Stimulated activated CD4-positive, alpha-beta T cell treated with anti-CD3 and anti-CD28 coated beads, Interleukin-15, amount 100 ng/mL, for 1 hour (primary cell): ENCODE data around the gene PPP1R3D.

Experiments
- DNase-seq, 2 donors: peaks; one replicate each; pipeline ENCODE4 v3.0.0-alpha.2; 2020; ENCODE audit warnings: low read depth in 1 of 2, low spot score in 1 of 2

PPP1R3D gene

DNA sequence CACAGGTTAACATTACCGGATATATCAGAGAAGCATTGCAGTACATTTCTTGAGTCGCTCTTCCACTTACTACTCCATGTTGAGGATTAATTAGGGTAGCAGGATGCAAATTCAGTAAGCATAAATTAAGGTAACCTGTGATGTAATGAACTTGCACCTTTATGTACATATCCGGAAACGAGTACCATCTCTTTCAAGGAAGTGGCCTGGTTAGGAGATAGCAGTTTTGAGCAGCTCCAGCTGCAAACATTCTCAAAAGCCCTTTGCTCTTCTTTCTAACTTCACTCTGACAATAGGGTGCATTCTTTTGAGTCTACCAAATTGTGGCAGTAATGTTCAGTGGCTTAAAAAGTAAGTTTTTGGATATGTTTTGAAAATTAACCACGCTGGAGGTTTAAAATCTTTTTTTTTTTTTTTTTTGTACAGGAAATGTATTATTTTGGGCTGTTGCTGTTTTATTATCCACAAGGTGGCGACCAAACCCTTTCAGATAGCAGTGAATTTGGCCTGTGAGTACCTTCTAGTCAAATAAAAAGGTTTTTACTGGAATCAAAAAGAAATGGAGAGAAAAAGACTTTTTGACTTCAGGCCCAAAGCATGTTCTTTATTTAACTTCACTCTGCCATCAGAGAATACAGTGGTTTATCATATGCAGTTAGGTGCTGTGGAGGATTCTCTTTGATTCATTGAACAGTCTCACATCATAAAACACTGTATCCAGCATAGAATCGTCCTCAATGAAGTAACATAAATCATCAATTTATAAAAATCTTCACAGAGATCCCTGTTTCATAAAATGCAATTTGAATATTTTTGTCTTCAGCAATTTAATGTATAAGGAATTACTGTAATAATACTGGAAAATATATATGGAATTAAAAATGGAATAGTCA is 9.0 kb upstream of the PPP1R3D start:
- DNase-seq: no peak

DNA sequence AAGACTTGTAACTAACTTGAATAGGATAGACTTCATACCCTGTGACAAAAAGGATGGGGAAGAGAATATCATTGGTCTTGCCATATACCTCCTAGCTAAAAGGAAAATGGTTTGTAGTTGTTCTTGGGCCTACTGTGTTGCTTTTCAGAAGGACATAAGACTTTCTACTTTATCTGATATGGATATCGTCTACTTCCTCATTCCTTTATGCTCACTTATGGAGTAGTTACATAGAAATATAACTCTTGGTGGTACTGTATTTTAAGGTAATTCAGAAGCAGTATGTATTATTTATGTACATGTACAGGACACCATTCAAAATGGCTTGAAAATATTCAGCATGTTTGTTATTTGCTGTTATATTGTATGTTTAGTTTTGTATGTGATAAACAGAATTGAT is 8.1 kb upstream of the PPP1R3D start:
- no peak for DNase-seq

DNA sequence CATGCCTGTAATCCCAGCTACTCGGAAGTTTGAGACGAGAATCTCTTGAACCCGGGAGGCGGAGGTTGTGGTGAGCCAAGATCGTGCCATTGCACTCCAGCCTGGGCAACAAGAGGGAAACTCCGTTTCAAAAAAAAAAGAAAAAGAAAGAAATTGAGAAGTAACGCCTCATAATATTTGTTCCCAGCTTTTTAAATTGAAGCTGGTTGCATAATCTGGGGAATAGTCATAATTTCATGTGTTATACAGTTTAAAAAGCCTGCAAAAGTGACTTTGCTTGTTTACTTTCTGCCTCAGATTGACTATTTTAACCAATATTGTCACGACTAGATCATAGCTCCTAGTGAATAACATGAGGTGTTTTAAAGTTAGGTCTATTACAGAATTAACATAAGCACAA is 7.3 kb upstream of the PPP1R3D start:
- DNase-seq: no peak

DNA sequence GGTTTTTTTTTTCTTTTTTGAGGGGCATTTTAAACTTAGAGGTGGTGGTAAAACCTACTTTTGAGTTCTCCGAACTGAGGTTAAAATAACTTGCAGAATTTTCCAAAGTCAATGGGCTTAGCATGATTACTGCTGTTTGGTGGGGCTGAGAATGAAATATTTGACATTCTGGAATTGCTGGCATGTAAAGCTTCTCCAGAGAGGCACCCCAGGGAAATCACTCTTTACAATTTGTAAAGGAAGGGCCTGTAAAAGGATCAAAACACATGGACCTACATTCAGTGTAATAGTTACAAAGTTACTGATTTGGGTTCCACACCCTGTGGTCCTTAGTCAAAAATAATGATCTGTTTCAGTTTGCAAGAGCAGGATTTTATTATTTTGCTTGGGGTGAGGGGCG is 5.6 kb upstream of the PPP1R3D start:
- no peak for DNase-seq

DNA sequence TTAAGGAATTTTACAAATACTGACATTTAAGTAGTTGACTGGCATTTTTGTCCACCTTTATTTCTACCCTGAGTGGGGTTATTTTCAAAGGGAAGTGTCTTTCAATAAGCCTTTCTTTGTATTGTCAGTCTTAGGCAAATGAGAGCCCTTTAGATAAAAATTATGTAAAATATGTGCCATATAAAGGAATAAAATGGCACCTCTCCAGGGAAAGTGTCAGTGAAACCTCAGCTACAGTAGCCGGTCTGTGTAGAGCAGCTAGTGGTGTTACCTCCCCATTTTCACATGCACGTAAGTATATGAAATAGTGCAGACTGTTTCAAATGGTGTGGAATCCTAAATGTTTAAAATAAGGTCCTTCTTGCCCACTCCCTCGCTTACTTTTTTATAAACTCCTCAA is 5.1 kb upstream of the PPP1R3D start:
- no peak for DNase-seq

DNA sequence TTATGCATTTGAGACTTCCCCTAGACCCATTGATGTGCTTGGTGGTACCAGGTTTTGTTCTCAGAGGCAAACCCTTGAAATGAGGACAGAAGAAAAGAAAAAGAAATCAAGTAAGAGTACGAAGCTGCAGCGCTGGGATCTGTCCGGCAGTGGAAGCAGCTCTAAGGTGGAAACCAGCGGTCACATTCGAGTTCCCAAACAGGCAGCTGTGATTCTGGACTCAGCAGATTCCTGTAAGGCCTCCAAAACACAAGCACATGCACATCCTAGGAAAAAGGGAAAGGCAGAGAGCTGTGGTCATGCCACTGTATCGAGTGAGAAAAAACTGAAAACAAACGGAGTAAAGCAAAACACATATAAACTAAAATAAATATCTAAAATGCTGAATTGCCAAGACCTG is 4.6 kb upstream of the PPP1R3D start:
- no peak for DNase-seq

DNA sequence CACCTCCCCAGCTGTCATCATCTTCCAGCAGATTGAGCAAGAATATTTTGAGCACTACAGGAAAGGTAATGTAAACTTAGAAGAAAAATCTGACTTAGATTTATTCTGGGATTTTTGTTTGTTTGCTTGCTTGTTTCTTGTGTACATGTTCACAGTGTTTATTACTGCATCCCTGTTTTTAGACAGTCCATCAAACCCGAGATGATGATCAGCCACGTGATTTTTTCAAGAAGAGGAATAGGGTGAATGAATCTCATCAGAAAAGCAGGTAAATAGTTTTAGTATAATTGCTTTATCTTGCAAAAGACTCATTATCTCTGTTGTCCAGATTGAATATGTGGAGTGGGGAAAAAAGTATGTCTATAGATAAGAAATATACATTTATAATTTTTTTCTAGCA is 2.1 kb upstream of the PPP1R3D start:
- no peak for DNase-seq

DNA sequence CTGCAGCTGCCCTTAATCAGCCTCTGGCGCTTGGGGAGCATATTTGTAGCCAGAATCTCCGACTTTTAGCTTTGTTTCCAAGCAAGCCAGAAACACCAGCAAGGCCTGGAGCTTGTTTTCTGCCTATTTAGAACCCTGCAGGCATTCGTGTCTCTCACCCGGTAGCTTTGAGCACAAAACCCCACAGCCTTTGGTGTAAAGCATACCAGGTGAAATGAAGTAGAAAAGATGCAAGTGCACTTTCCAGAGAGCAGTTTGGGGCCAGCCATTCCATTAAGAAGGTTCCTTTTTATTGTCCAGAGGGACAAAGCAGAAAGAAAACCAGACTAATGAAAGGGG is 820 bp upstream of the PPP1R3D start:
- no peak for DNase-seq

DNA sequence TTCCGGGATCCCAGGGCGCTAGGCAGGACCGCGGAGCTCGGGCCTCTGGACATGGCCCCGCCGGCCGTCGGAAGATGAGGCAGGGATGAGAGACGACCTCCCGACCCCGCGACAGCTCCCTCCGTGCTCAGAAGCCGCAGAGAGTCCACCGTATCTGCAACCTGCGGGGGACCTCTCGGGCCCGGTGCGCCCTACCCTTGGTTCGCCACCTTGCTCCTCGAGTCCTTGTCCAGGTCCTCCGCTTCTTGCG is 301 bp downstream of the PPP1R3D start:
- DNase-seq: no peak

DNA sequence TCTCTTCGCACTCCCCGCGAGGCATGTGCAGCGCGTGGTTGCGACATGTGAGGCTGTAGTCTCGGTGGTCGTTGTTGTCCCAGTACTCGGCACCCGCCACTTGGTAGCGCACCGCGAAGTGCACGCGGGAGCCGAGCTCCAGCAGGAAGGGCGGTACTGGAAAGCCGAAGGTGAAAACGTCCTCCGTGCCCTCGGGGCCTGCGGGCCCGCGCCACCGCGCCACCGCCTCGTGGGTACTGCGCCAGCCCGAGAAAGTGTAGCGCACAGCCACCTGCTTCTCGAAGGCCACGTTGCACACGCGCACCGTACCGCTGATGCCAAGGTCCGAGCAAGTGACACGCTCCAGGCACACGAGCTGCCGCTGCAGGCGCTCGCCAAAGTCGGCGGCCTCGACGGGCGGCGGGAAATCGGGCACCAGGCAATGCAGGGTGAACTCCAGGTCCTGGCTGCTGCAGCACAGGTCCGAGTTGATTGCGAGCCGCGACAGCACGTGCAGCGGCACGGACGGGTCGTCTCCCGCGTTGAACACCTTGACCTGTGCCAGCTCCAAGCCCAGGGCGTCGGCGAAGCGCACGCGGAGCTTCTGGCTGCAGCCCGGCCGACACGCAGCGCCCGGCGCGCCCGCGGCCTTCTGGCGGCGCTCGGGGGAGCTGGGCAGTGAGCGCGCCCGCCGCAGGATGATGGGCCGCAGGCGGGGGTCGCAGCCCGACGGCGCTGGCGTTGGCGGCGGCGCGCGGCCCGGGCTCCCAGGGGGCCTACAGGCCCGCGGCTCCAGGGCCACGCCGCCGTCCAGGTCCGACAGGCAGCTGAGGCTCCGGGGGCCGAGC is 840 bp downstream of the PPP1R3D start:
- no peak for DNase-seq

DNA sequence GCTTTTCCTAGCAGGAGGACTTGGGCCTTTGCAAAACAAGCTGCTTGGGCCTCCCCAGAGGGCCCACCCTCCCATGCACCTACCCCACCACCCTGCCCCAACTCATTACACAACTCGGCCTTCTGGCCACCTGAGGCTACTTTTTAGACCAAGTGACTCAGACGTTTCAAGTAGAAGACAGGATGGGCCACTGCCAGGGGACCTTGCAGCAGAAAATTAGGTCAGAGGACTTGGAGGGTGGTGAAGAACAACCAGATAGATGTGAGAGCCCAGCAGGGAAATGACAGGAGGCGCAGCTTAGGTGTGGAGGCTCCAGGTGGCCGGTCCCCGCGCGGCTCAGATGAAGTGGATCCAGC is 1.4 kb downstream of the PPP1R3D start:
- DNase-seq: no peak

DNA sequence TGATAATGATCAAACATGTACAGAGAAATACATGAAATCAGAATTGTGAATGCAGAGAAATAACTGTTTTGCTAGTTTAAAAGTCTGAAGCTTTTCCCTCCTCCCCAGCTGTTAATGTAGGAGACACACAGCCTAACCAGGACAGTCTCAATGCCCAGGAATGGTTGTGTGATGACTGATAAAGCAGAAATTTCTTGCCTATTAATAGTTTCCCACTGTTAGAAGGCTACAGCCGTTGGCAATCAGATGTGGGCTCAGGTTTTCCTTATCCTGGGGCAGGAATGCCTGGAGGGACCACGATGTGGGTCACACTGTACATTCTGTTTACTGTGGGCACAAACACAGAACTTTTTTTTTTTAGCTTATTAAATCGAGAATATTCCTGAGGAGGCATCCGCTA is 1.9 kb downstream of the PPP1R3D start:
- no peak for DNase-seq

DNA sequence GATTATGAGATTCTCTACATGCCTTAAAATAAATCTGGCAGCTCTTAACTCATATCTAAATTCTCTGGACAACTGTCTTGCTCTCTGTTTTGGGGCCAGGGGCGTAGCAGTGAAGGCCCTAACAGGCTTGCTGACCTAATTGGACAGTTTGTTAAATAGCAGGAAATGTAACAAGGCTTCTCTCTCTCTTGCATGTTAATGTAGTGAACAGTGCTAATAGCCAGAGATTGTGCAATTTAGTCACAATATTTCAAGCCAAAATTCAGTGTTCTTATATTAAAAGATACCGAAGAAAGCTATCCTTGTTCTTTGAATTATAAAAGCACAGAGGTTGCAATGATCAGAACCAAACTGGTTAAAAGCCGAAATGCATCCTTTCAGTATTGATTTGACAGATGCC is 3.0 kb downstream of the PPP1R3D start:
- DNase-seq: no peak

DNA sequence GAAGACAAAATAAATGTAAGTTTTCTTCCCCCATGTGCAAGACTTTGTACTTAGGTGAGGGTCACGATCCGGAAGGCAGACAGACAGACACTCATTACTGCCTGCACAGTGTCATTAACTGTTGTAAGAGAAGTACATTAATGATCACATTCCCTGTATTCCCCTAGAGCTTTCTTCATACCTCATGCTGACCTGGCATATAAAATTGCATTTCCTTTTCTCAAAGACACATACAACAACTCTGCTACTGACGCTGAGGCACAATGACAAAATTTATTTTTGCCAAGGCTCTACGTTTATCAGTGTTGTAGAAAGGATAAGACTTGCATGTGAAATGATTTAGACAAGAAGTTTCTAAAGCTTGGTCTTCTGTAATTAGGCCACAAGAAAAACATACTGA is 3.7 kb downstream of the PPP1R3D start:
- no peak for DNase-seq

DNA sequence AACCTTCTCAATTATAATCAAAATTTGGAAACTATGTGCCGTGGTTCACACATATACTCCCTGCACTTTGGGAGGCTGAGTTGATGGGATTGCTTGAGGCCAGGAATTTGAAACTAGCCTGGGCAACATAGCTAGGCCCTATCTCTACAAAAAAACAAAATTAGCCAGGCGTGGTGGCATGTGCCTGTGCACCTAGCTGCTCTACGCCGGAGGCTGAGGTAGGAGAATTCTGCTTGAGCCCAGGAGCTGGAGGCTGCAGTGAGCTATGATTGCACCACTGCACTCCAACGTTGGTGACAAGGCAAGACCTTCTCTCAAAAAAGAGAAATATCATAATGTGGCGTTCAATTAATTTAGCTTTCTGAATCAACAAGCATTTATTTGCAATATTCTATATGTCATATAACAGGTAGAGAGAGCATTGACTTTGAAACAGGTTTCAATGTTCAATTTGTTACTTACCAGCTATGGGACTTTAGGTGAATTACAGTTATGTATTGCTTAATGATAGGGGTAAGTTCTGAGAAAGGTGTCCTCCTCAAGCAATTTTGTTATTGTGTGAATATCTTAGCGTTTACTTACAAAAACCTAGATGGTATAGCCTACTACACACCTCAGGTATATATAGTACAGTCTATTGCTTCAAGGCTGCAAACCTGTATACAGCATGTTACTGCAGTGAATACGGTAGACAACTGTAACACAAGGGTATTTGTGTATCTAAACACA is 4.5 kb downstream of the PPP1R3D start:
- no peak for DNase-seq

DNA sequence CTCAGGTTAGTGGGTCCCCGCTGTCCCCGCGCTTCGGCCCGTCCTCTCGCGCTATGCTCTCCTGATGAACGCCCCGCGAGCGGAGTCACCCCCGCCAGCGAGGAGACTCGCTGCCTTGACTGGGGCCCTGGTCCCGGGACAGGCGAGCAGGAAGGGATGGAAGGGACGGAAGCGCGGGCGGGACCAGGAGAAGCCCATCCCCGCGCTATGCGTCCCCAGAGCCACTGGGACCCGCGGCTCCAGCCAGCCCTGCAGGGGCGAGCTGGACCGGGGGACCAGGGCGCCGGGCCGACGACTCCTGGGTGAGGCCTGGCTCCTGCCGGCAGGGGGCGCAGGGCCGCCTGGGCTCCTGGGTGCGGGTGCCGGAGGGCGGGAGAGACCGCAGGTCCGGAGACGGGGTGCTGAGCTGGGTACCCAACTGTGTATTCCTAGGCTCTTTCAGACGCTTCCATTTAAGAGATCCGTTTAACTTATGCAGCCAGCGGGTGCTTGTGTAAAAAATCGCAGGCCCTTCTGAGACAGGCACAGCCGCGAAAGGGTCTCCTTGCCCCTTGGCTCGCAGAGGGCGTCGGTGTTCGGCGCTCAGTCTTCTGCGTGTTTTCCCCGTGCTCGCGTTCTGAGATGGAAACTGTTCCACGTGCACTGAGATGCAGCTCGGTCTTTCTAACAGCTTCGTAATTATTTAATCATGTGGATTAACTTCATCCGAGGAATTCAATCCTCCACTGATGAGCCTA is 6.1 kb downstream of the PPP1R3D start:
- peak; percentile 59 to 79 for DNase-seq

DNA sequence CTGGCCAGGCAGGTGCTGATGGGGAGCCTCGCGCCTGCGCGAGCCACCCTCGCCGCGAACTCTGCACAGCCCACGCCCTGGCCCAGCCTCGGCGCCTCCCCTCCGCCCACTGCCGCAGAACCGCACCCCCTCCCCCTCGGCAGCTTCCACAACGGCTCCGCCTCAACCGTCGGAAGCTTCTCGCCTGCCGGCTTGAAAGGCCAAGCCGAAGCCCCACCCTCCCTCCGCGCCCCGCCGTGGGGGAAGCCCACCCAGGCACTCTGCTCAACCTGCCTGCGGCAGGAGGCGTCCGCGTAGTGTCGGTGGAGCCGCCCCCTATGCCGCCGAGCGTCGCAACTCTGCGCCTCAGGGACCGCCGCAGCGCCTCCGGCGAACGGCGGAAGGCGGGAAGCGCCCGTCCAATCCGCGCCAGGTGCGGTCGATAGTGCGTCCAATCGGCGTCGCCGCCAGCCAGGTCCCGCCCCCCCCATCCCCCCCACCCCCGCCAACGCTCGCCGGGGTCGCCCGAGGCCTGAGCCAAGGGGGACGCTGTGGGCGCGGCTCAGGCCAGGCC is 6.7 kb downstream of the PPP1R3D start, which contains the start of gene SYCP2:
Gene SYCP2 (minus strand): TSS at position 342 of the 553 bp plus-strand sequence. CDS start 11,224 bp downstream, outside the sequence.
- DNase-seq: peak; percentile 25 to 52

DNA sequence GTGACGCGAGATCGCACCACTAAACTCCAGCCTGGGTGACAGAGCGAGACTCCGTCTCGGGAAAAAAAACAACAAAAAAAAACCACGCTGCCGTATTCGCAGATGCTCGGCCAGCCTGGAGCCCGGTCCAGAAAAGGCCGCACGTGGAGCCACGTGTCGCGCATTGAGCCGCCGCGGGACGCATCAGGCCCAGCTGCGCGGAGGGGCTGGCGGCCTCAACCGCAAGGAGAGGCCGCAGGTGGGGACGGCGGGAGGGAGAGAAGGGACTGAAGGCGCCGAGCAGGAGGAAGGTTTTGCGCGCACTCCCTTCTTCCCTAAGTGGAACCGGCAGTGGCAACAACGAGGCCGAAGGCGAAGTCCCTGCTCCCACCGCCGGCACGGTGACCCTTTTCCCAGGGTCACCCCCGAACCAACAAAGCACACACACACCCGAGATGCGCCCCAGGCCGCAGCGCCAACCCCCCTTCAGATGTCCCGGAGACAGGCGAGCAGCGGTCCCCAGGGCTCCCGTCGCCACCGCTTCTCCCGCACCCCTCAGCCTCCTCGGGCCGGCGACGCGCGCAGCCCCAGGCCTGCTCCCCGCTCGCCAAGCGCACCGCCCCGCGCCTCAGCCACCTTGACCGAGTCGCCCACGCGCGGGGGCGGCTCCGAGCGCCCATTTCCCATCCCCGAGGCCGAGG is 7.3 kb downstream of the PPP1R3D start:
- DNase-seq: no peak

DNA sequence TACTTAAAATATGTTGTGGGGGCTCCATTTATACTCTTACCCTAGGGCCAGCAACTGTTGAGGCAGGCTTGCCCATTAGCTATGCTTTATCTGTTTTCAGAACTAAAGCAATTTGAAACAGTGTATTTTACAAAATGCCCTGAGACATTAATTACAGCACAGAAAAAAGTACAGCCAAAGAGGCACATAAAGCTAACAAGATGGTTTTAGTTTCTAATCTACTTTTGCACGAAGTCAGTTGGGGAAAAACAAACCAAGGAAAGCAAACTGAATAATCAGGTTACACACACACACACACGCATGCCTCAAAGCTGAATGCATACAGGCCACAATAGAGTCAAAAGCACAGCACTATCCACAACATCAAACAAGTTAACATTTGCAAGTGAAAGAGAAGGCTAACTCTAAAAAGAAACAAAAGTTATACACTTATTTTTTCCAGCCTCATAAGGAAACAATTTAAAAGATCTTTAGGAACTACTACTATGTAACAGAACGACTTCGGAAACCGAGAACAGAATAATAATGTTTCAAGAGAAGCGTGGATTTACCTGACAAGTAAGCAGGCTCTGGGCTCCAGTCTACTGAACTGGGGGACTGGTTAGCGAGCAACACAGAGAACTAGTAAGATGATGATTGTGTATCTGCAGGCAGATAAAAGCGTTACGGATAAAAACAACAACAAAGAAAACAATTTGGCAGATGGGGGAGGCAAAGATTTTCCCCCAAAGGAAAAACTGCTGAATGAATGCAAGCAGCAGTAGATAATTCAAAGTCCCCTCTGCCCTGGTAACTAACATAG is 8.4 kb downstream of the PPP1R3D start:
- no peak for DNase-seq

DNA sequence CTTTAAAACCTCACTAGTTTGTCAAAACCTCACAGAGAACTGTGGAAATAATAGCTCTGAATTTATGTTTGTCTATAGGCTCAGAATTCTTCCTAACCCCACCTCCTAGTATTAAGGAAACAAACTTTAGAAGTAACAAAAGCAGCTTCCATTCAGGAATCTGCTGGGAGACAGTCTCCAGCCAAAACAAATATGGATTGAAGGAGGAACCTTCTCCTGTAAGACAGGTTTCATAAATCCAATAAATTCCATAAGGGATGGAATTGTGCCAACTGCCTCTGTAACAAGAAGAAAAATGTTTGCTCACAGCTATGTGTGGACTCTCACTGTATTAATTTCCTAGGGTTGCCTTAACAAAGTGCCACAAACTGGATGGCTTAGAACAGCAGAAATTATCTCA is 14.2 kb downstream of the PPP1R3D start:
- no peak for DNase-seq
